Neuronal stem cell (in vitro differentiated cells): ENCODE data around the gene ERVMER34-1. TPM values are rescaled to one million over a fixed set of nuclear protein-coding genes. Genes with fewer than 3 reads are reported as not detected.

Source experiments
- DNase-seq: peaks from one replicate; pipeline ENCODE4 v3.0.0-alpha.2; 2013; ENCODE audit warnings: low spot score
- H2AFZ ChIP-seq: one replicate; pipeline ENCODE4 v1.6.1; 2013; ENCODE audit warnings: mild to moderate bottlenecking, low read length, inconsistent platforms
- H2AK5ac ChIP-seq: 2 replicates; pipeline ENCODE4 v1.6.1; 2013; ENCODE audit warnings: low read depth, mild to moderate bottlenecking, inconsistent platforms, low read length, moderate library complexity, mixed read lengths
- H2BK120ac ChIP-seq: 2 replicates; pipeline ENCODE4 v1.6.1; 2013; ENCODE audit warnings: low read depth, mild to moderate bottlenecking, inconsistent platforms, low read length, moderate library complexity, mixed read lengths
- H2BK12ac ChIP-seq: one replicate; pipeline ENCODE4 v1.6.1; 2013; ENCODE audit warnings: low read length, inconsistent platforms
- H2BK15ac ChIP-seq: 2 replicates; pipeline ENCODE4 v1.6.1; 2013; ENCODE audit warnings: mild to moderate bottlenecking, low read length, inconsistent platforms, mixed read lengths
- H2BK5ac ChIP-seq: one replicate; pipeline ENCODE4 v1.6.1; 2013; ENCODE audit warnings: inconsistent platforms, mild to moderate bottlenecking, low read length, moderate library complexity
- H3K14ac ChIP-seq: one replicate; pipeline ENCODE4 v1.6.1; 2013; ENCODE audit warnings: low read length, inconsistent platforms
- H3K18ac ChIP-seq: 2 replicates; pipeline ENCODE4 v1.6.1; 2013; ENCODE audit warnings: low read length, inconsistent platforms
- H3K23ac ChIP-seq: 2 replicates; pipeline ENCODE4 v1.6.1; 2013; ENCODE audit warnings: low read depth, mild to moderate bottlenecking, mixed read lengths, low read length, inconsistent platforms; ENCODE audit not compliant: poor library complexity
- H3K27ac ChIP-seq: replicated peaks from 3 replicates; pipeline ENCODE4 v1.5.1; 2013; ENCODE audit warnings: low read length, inconsistent platforms
- H3K27me3 ChIP-seq, 3 experiments: 2 replicates each; pipeline ENCODE4 v1.6.1; 2013; ENCODE audit warnings: low read length in 3 of 3, mild to moderate bottlenecking in 2 of 3, inconsistent platforms in 1 of 3, low read depth in 1 of 3, mixed read lengths in 1 of 3, moderate library complexity in 1 of 3; ENCODE audit not compliant: control insufficient read depth in 3 of 3, insufficient read depth in 3 of 3
- H3K36me3 ChIP-seq, 2 donors: replicated peaks in 1 of 2; 2 replicates each; pipeline ENCODE4 v1.6.1; 2013; ENCODE audit warnings: low read length in 2 of 2; ENCODE audit not compliant: control insufficient read depth in 2 of 2, insufficient read depth in 2 of 2
- H3K4ac ChIP-seq: 2 replicates; pipeline ENCODE4 v1.6.1; 2013; ENCODE audit warnings: inconsistent platforms, mild to moderate bottlenecking, low read length, moderate library complexity
- H3K4me1 ChIP-seq, 2 donors: 1 replicate in 1 of 2; 2 replicates in 1 of 2; pipeline ENCODE4 v1.6.1; 2013; ENCODE audit warnings: low read length in 2 of 2, low read depth in 1 of 2; ENCODE audit not compliant: control insufficient read depth in 2 of 2, insufficient read depth in 1 of 2
- H3K4me2 ChIP-seq: one replicate; pipeline ENCODE4 v1.6.1; 2013; ENCODE audit warnings: mild to moderate bottlenecking, low read length, inconsistent platforms; ENCODE audit not compliant: insufficient read depth, poor library complexity, severe bottlenecking
- H3K4me3 ChIP-seq, 2 donors: 2 replicates each; pipeline ENCODE4 v1.5.1; 2013; ENCODE audit warnings: low read length in 2 of 2, mild to moderate bottlenecking in 2 of 2, inconsistent platforms in 1 of 2, moderate library complexity in 1 of 2
- H3K79me1 ChIP-seq: one replicate; pipeline ENCODE4 v1.6.1; 2013; ENCODE audit warnings: low read depth, mild to moderate bottlenecking, inconsistent platforms, low read length, moderate library complexity
- H3K9ac ChIP-seq: one replicate; pipeline ENCODE4 v1.6.1; 2013; ENCODE audit warnings: mild to moderate bottlenecking, low read depth, low read length, inconsistent platforms; ENCODE audit not compliant: poor library complexity
- H3K9me3 ChIP-seq, 2 donors: replicated peaks in 1 of 2; 2 replicates each; pipeline versions ENCODE3 to v1.6.1; 2013; ENCODE audit warnings: low read length in 2 of 2, mild to moderate bottlenecking in 2 of 2, inconsistent platforms in 1 of 2, low read depth in 1 of 2, mixed read lengths in 1 of 2, moderate library complexity in 1 of 2; ENCODE audit not compliant: control insufficient read depth in 2 of 2, insufficient read depth in 1 of 2
- H4K8ac ChIP-seq: one replicate; pipeline ENCODE4 v1.6.1; 2013; ENCODE audit warnings: low read depth, mild to moderate bottlenecking, inconsistent platforms, low read length, moderate library complexity
- H4K91ac ChIP-seq: one replicate; pipeline ENCODE4 v1.6.1; 2013; ENCODE audit warnings: low read length, low read depth, mild to moderate bottlenecking, inconsistent platforms; ENCODE audit not compliant: poor library complexity
- WGBS, 2 donors: extraction: QIAGEN DNeasy Blood & Tissue Kit; methylation state at CpG; one replicate each; pipeline ENCODE4 v1.1.7; 2013; ENCODE audit warnings: missing lambda C conversion rate in 2 of 2, mixed read lengths in 1 of 2; ENCODE audit not compliant: insufficient read length in 2 of 2, insufficient replicate concordance in 1 of 2; ENCODE audit errors: extremely low coverage in 2 of 2; 5-methylcytosine and 5-hydroxymethylcytosine counted together
- polyA plus RNA-seq, 2 experiments: library from polyadenylated mRNA; stranded (reverse); fragments of 200-250 nt; gene quantifications; one replicate each; pipeline ENCODE4 v1.2.3, GENCODE V29; 2013

The ERVMER34-1 gene, protein sequence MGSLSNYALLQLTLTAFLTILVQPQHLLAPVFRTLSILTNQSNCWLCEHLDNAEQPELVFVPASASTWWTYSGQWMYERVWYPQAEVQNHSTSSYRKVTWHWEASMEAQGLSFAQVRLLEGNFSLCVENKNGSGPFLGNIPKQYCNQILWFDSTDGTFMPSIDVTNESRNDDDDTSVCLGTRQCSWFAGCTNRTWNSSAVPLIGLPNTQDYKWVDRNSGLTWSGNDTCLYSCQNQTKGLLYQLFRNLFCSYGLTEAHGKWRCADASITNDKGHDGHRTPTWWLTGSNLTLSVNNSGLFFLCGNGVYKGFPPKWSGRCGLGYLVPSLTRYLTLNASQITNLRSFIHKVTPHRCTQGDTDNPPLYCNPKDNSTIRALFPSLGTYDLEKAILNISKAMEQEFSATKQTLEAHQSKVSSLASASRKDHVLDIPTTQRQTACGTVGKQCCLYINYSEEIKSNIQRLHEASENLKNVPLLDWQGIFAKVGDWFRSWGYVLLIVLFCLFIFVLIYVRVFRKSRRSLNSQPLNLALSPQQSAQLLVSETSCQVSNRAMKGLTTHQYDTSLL
- polyA plus RNA-seq (2013, experiment 1 of 2): 1.3 TPM
- polyA plus RNA-seq (2013, experiment 2 of 2): 1.6 TPM

DNA sequence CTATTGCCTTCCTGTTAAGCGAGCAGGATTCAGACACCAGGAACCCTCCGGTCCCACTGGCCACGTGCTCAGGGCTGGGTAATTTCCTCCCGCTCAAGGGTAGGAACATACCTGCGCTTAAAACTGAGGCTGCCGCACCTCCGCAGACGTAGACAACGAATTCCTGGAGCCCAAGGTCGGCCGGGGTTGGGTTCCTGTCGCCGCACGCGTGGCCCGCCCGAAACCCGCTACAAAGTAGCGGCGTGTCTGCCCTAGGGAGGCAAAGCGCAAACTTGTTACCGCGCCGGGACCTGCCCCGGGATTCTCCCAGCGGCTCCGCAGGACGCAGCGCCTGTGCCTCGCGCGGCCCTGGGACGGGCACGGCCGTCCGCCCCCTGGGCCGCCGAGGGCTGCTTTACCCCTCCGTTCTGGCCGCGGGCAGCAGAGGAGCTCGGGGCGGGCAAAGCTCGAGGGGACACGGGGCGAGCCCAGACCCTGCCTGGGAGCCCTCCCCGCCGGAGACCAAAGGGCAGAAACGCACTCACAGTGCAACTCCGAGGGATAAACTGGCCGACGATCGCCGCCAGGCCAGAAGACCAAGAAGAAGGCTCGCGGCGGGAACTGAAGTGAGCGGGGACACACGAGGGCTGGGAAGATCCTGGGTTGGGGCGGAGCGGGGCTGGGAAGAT, at the start of gene ERVMER34-1:
TSS of gene ERVMER34-1 (minus strand) at position 607 of the 668 bp plus-strand sequence. CDS start 5,905 bp downstream, outside the sequence.
- peak within 1 kb of the TSS; percentile 41 to 75 for H3K4me3 ChIP-seq

DNA sequence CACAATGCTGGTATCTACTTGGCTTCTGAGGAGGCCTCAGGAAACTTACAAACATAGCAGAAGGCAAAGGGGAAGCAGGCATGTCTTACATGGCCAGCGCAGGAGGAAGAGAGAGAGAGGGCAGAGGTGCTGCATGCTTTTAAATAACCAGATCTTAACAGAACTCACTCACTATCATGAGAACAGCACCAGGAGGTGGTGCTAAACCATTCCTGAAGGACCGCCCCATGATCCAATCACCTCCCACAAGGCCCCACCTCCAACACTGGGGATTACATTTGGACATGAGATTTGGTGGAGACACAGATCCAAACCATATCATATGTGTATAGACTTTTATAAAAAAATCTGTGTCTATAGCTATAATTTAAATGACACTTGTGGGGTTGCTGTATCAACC, 48.6 kb upstream of the ERVMER34-1 start:
- no peak overlapping the region for H4K91ac ChIP-seq
- H3K27me3 ChIP-seq: no peaks in the 10 kb centered on the region
- H3K18ac ChIP-seq: no peak overlapping the region
- H3K79me1 ChIP-seq: no peaks in the 10 kb centered on the region
- no peak overlapping the region for H3K4me3 ChIP-seq
- no peak overlapping the region for H2BK12ac ChIP-seq
- H3K9me3 ChIP-seq: peaks cover 0 to 2% of the 10 kb centered on the region in 2 donors
- H3K23ac ChIP-seq: no peak overlapping the region
- H3K9ac ChIP-seq: no peak overlapping the region
- no peak overlapping the region for H4K8ac ChIP-seq
- DNase-seq: no peak
- no peak overlapping the region for H2BK120ac ChIP-seq
- H2BK5ac ChIP-seq: no peak overlapping the region
- no CpG with 5 or more reads among the region's 2 CpGs for WGBS, 2 donors
- no peaks in the 10 kb centered on the region for H3K4me1 ChIP-seq
- no peaks in the 10 kb centered on the region for H3K36me3 ChIP-seq
- H2AK5ac ChIP-seq: no peak overlapping the region
- H3K14ac ChIP-seq: no peak overlapping the region
- H2AFZ ChIP-seq: no peak overlapping the region
- H3K4me2 ChIP-seq: no peak overlapping the region
- no peak overlapping the region for H2BK15ac ChIP-seq
- H3K4ac ChIP-seq: no peak overlapping the region
- no peak overlapping the region for H3K27ac ChIP-seq

More for the DNA sequence above, at the start of gene ERVMER34-1:
- no peaks in the 10 kb centered on the region for H3K36me3 ChIP-seq
- peak within 1 kb of the TSS; percentile 60 for H2AK5ac ChIP-seq
- no peak within 1 kb of the TSS for H2BK5ac ChIP-seq
- no peak within 1 kb of the TSS for H2BK120ac ChIP-seq
- H4K91ac ChIP-seq: no peak within 1 kb of the TSS
- H2AFZ ChIP-seq: peak within 1 kb of the TSS; percentile 96
- H3K79me1 ChIP-seq: no peaks in the 10 kb centered on the region
- no peak within 1 kb of the TSS for H2BK12ac ChIP-seq
- no peak within 1 kb of the TSS for H3K23ac ChIP-seq
- H4K8ac ChIP-seq: no peak within 1 kb of the TSS
- peak within 1 kb of the TSS; percentile 72 for H3K4me2 ChIP-seq
- no CpG with 5 or more reads among the region's 61 CpGs for WGBS, 2 donors
- no peak within 1 kb of the TSS for H3K27ac ChIP-seq
- peaks cover 2% of the 10 kb centered on the region in 2 donors for H3K4me1 ChIP-seq
- peaks cover 0 to 13% of the 10 kb centered on the region in 2 donors for H3K9me3 ChIP-seq
- peaks cover 0 to 50% (median 10%) of the 10 kb centered on the region in 3 experiments for H3K27me3 ChIP-seq
- H3K14ac ChIP-seq: no peak within 1 kb of the TSS
- peak within 1 kb of the TSS; percentile 55 for H3K9ac ChIP-seq
- H2BK15ac ChIP-seq: peak within 1 kb of the TSS; percentile 69
- H3K18ac ChIP-seq: peak within 1 kb of the TSS; percentile 91
- H3K4ac ChIP-seq: peak within 1 kb of the TSS; percentile 29
- peak; percentile 23 for DNase-seq

DNA sequence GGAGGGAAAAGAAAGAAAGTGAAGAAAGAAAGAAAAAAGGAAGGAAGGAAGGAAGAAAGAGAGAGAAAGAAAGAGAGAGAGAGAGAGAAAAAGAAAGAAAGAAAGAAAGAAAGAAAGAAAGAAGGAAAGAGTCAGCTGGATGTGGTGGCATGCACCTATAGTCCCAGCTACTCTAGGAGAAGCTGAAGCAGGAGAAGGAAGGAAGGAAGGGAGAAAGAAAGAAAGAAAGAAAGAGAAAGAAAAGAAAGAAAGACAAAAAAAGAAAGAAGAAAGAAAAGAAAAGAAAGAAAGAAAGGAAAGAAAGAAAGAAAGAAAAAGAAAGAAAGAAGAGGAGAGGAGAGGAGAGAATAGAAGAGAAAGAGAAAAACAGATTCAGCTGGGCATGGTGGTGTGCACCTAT, 44.3 kb upstream of the ERVMER34-1 start:
- H3K14ac ChIP-seq: no peak overlapping the region
- H3K23ac ChIP-seq: no peak overlapping the region
- no peaks in the 10 kb centered on the region for H3K27me3 ChIP-seq
- no peak overlapping the region for H3K9ac ChIP-seq
- no peak overlapping the region for H2AK5ac ChIP-seq
- H2BK12ac ChIP-seq: no peak overlapping the region
- H3K4me3 ChIP-seq: no peak overlapping the region
- no peak for DNase-seq
- H3K79me1 ChIP-seq: no peaks in the 10 kb centered on the region
- H2AFZ ChIP-seq: no peak overlapping the region
- H3K9me3 ChIP-seq: peaks cover 0 to 2% of the 10 kb centered on the region in 2 donors
- H4K8ac ChIP-seq: no peak overlapping the region
- no peak overlapping the region for H2BK120ac ChIP-seq
- no peak overlapping the region for H2BK15ac ChIP-seq
- H2BK5ac ChIP-seq: no peak overlapping the region
- no peak overlapping the region for H3K27ac ChIP-seq
- H3K4me1 ChIP-seq: no peaks in the 10 kb centered on the region
- no peak overlapping the region for H3K4me2 ChIP-seq
- H4K91ac ChIP-seq: no peak overlapping the region
- H3K4ac ChIP-seq: no peak overlapping the region
- H3K36me3 ChIP-seq: no peaks in the 10 kb centered on the region
- no peak overlapping the region for H3K18ac ChIP-seq

DNA sequence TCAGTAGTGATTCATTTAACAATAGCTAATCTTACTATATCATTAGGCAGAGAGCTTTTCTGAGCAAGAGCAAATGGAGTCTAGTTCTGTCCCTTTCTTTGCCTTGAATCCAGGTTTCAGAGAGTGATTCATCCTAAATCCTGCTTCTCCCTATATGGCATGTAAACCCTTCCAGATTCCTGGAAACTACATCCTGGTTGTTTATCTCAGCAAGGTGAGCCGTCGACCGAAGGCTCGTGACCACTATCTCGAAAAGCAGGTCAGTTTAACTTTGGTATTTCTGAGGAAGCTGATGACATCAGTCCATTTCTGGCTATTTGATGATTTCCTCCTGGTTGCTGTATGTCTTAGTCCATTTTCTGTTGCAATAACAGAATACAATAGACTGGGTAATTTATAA, 40.7 kb upstream of the ERVMER34-1 start:
- H3K4me2 ChIP-seq: no peak overlapping the region
- no peak overlapping the region for H4K91ac ChIP-seq
- H3K4me1 ChIP-seq: peaks cover 0 to 7% of the 10 kb centered on the region in 2 donors
- H3K27ac ChIP-seq: no peak overlapping the region
- no CpG with 5 or more reads among the region's 5 CpGs for WGBS, 2 donors
- H3K4ac ChIP-seq: no peak overlapping the region
- H3K9me3 ChIP-seq: no peaks in the 10 kb centered on the region
- no peak overlapping the region for H2BK120ac ChIP-seq
- H3K18ac ChIP-seq: no peak overlapping the region
- H2BK5ac ChIP-seq: no peak overlapping the region
- H3K4me3 ChIP-seq: no peak overlapping the region
- no peak overlapping the region for H3K9ac ChIP-seq
- H3K14ac ChIP-seq: no peak overlapping the region
- no peak overlapping the region for H2BK12ac ChIP-seq
- H2AFZ ChIP-seq: no peak overlapping the region
- H2BK15ac ChIP-seq: no peak overlapping the region
- no peak overlapping the region for H4K8ac ChIP-seq
- no peaks in the 10 kb centered on the region for H3K27me3 ChIP-seq
- no peaks in the 10 kb centered on the region for H3K36me3 ChIP-seq
- no peak for DNase-seq
- no peaks in the 10 kb centered on the region for H3K79me1 ChIP-seq
- H2AK5ac ChIP-seq: no peak overlapping the region
- H3K23ac ChIP-seq: no peak overlapping the region
